ENCODE results near the gene ATAD2B. TPM values are rescaled to one million over a fixed set of nuclear protein-coding genes. Genes with fewer than 3 reads are reported as not detected.

Gene ATAD2B
- total and polyA plus RNA-seq, 4 donors: 2.3 to 16.2 (median 11.5) TPM

- TF ChIP-seq TAF1 (conservative IDR thresholded peaks at IDR 0.05) (no peak), ZBTB33 (IDR thresholded peaks at IDR 0.05) (no peak), HNF4A (conservative IDR thresholded peaks at IDR 0.05) (no peak), EGR1 (IDR thresholded peaks at IDR 0.05; ENCODE audit: low read depth in 2 of 2) (no peak), RAD21 (IDR thresholded peaks at IDR 0.05) (no peak), CTCF (IDR thresholded peaks at IDR 0.05; ENCODE audit: low read depth, low read length, missing input control) (no peak), SP1 (IDR thresholded peaks at IDR 0.05) (no peak), JUND (IDR thresholded peaks at IDR 0.05) (no peak), FOXA2 (IDR thresholded peaks at IDR 0.05) (no peak), NR2F2 (IDR thresholded peaks at IDR 0.05) (no peak)
- TF ChIP-seq, protein P1, sequence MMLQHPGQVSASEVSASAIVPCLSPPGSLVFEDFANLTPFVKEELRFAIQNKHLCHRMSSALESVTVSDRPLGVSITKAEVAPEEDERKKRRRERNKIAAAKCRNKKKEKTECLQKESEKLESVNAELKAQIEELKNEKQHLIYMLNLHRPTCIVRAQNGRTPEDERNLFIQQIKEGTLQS (IDR thresholded peaks at IDR 0.05): no peak
- Histone ChIP-seq H3K27ac (ENCODE audit: low read depth in 1 of 2, low read length in 2 of 2) (no peak overlapping the region), H3K4me3 (ENCODE audit: low read depth in 1 of 3, low read length in 3 of 3) (no peak overlapping the region), H3K4me1 (ENCODE audit: control insufficient read depth in 4 of 4, insufficient read depth in 4 of 4, low read length in 3 of 4) (peaks cover 0 to 2% (median 0%) of the 10 kb centered on the region in 4 donors), H3K9me3 (ENCODE audit: control insufficient read depth in 4 of 4, low read length in 3 of 4) (no peaks in the 10 kb centered on the region), H3K9ac (ENCODE audit: low read depth in 1 of 2, low read length in 2 of 2) (no peak overlapping the region), H3K36me3 (ENCODE audit: control insufficient read depth in 4 of 4, insufficient read depth in 3 of 4, low read depth in 1 of 4, low read length in 3 of 4) (peaks cover 0 to 3% (median under 1%) of the 10 kb centered on the region in 4 donors), H3K27me3 (ENCODE audit: control insufficient read depth in 4 of 4, insufficient read depth in 4 of 4, low read length in 3 of 4) (no peaks in the 10 kb centered on the region)
- 93% methylated on average over 1 of the region's 1 CpG for WGBS
- DNase-seq (ENCODE audit: low spot score): no peak
Observed at GRCh38 chr2:23827287-23827686, 99.6 kb downstream of the ATAD2B start.

DNA sequence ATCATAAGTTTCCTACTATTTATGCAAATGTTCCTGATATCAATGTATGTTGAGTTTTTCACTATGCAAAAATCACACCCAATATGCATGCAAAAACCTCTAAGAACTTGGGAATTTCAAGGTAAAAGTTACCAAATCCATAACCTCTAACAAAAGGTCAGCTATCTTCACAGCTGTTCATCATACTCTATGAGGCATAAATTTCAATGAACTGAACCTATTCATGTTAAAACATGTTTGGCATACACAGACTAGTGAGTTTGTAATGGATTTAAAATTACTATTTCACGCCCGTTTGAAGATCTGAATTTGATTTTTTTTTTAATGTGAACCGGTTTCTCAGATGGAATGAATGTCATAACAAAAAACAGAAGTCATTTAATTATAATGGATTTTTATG, 100.2 kb downstream of the ATAD2B start:
- H3K27me3 ChIP-seq (ENCODE audit: control insufficient read depth in 4 of 4, insufficient read depth in 4 of 4, low read length in 3 of 4): no peaks in the 10 kb centered on the region
- no peak for DNase-seq (ENCODE audit: low spot score)
- no peak overlapping the region for H3K9ac ChIP-seq (ENCODE audit: low read depth in 1 of 2, low read length in 2 of 2)
- WGBS: 96% methylated on average over 3 of the region's 3 CpGs
- no peak overlapping the region for H3K27ac ChIP-seq (ENCODE audit: low read depth in 1 of 2, low read length in 2 of 2)
- peaks cover 2 to 5% (median 2%) of the 10 kb centered on the region in 4 donors for H3K36me3 ChIP-seq (ENCODE audit: control insufficient read depth in 4 of 4, insufficient read depth in 3 of 4, low read depth in 1 of 4, low read length in 3 of 4)
- H3K9me3 ChIP-seq (ENCODE audit: control insufficient read depth in 4 of 4, low read length in 3 of 4): no peaks in the 10 kb centered on the region
- TF ChIP-seq JUND (IDR thresholded peaks at IDR 0.05) (no peak), CTCF (IDR thresholded peaks at IDR 0.05; ENCODE audit: low read depth, low read length, missing input control) (no peak), FOXA2 (IDR thresholded peaks at IDR 0.05) (no peak), YY1 (IDR thresholded peaks at IDR 0.05) (no peak), GABPA (IDR thresholded peaks at IDR 0.05 in 1 of 2, conservative IDR thresholded peaks at IDR 0.05 in 1 of 2) (no peak), RAD21 (IDR thresholded peaks at IDR 0.05) (no peak), RXRA (IDR thresholded peaks at IDR 0.05) (no peak), REST (IDR thresholded peaks at IDR 0.05) (no peak)
- H3K4me3 ChIP-seq (ENCODE audit: low read depth in 1 of 3, low read length in 3 of 3): no peak overlapping the region
- H3K4me1 ChIP-seq (ENCODE audit: control insufficient read depth in 4 of 4, insufficient read depth in 4 of 4, low read length in 3 of 4): peaks cover 0 to 2% (median 0%) of the 10 kb centered on the region in 4 donors
